GM10266 (cell line): Measurements from ENCODE around the gene CD40.

Experiments
- DNase-seq: peaks from one replicate; pipeline ENCODE4 v3.0.0; 2012; ENCODE audit errors: extremely low spot score
- TF ChIP-seq, protein P1 (sequence below): IDR thresholded peaks from 2 replicates; pipeline ENCODE4 v1.5.1; 2012; ENCODE audit warnings: mild to moderate bottlenecking, low read depth; ENCODE audit not compliant: control insufficient read depth, insufficient read depth; ENCODE audit errors: missing control alignments

The CD40 gene

DNA sequence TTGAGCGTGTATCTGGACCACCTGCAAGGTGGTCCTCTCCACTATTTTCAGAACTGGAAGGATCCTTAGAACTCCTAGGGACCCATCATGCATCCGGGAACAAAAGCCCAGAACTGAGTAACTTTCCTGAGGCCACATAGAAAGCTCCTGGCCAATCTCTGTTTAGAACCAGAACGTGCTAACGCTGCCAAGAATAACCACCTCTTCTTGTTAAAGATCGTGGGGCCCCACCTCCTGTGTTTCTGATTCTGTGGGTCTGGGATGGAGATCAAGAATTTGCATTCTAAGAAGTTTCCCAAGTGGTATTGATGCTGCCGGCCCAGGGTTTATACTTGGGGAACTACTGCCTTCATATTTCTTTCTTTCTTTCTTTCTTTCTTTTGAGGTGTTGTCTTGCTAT lies 13.3 kb downstream of the CD40 start:
- no peak for DNase-seq
- TF ChIP-seq, protein P1, sequence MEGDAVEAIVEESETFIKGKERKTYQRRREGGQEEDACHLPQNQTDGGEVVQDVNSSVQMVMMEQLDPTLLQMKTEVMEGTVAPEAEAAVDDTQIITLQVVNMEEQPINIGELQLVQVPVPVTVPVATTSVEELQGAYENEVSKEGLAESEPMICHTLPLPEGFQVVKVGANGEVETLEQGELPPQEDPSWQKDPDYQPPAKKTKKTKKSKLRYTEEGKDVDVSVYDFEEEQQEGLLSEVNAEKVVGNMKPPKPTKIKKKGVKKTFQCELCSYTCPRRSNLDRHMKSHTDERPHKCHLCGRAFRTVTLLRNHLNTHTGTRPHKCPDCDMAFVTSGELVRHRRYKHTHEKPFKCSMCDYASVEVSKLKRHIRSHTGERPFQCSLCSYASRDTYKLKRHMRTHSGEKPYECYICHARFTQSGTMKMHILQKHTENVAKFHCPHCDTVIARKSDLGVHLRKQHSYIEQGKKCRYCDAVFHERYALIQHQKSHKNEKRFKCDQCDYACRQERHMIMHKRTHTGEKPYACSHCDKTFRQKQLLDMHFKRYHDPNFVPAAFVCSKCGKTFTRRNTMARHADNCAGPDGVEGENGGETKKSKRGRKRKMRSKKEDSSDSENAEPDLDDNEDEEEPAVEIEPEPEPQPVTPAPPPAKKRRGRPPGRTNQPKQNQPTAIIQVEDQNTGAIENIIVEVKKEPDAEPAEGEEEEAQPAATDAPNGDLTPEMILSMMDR = no peak

DNA sequence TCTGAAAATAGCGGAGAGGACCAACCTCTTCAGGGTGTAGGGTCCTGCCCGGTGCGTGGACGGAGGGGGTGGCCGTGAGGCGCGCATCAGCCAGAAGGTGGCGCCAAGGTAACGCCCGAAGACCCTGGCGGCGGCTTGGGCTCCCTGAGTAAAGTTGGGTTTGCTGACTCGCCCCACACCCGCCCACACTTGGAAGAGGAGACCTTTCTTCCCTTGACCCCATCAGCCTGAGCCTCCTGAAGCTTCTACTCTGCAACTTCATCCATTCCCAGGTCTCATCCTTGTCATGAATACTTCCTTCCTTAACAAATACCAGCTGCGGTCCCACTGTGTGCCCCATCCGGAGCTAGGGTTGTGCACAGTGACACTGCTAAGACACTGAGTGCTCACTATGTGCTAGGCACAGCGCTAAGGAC lies 14.6 kb downstream of the CD40 start:
- peak; percentile 74 for DNase-seq
- TF ChIP-seq, protein P1 = peak; percentile 95

DNA sequence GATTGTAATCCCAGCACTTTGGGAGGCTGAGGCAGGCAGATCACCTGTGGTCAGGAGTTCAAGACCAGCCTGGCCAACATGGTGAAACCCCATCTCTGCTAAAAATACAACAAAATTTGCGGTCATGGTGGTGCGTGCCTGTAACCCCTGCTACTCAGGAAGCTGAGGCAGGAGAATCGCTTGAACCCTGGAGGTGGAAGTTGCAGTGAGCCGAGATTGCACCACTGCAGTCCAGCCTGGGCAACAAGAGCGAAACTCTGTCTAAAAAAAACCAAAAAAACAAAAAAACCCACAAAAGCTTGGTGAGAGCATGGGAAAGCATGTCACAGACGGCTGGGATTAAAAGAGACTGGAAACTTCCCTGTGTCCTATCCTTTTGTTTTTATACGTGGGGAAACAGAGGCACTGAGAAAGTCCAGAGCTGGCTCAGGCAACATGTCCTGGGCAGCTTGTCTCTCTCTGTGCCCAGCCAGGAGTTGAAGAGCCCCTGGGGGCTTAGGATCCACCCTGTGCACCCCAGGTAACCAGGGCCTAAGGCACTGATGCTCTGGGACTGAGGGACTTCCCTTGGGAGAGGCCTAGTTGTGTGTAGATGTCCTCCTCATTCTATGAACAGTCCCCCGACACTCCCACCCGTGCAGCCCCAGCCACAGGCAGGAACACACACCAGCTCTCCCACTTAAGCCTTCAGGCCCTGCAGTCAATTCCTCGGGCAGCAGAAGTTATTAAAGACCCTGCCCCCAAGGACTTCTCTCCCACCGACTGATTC lies 16.0 kb downstream of the CD40 start:
- TF ChIP-seq, protein P1 = no peak
- DNase-seq = no peak

DNA sequence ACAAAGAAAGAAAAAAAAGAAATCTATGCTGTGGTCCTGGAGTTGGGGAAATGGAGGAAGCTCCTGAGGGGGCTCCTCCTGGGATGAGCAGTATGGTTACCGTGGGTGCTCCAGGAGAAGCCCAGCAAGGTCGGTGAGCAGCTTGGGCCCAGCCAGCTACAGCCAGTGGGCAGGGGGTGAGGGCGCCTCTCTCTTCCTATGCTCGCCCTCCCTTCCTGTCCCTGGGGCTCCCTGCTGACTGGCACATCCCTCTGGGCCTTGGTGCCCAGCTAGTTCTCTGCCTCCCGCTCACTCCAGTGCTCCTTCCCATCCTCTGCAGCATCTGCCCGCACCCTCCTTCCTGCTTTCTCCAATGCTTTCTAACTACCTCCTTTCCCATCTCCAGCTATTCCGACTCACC lies 16.6 kb downstream of the CD40 start:
- DNase-seq = no peak
- TF ChIP-seq, protein P1 = no peak

DNA sequence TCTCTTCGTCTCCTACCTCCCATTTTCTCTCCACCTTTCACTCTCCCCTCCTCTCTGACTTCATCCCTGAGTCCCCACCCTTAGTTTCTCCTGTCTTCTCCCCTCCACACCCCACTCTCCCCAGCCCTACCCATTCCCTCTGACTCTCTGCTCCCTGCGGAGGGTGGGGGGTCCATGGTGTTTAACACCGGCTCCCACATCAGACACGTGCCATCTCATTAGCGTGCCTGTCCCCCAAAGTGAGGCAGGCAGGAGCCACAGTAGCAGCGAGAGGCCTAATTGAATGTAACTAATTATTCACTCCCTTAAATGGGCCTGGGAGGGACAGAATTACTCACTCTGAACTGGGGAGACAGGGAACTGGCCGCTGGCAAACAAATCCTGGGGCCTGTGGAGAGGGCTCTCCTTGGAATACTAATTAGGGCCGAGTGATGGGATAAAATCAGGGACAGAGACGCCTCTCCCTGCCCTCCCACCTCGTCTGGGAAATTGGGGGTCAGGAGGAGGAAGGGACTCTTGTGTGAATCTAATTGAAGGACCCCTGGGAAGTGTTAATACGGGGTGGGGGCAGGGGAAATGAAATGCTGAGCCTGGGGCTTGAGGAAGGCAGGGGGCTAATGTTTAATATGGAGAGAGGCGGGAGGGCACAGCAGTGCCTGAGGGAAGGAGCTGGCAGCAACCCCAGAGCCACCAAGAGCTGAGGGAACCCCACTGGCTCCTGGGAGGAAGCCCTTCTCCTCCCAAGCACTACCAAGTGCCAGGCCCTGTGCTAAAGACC lies 17.9 kb downstream of the CD40 start:
- TF ChIP-seq, protein P1 = no peak
- no peak for DNase-seq

DNA sequence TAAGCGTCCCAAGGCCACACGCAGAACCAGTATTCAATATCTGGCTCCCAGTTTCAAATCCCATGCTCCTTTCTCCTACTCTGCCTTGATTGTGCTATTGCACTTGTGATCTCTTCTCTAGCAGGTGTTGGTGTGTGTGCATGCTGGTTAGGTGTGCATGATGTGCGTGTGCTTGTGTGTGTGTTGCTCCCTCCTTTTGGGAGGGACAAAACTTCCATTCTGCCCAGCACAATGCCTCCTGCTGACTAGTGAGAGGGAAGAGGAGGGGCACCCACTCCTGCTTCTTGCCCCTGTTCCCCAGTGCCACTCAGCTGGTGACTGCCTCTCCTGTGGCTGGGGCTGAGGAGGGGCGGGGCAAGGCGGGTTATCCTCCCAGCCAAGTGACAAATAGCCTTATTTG lies 19.7 kb downstream of the CD40 start:
- DNase-seq = no peak
- TF ChIP-seq, protein P1 = no peak
